Kidney epithelial cell (primary cell): Measurements from ENCODE around the gene LETM1. TPM values are rescaled to one million over a fixed set of nuclear protein-coding genes. Genes with fewer than 3 reads are reported as not detected.

ENCODE experiments used
- DNase-seq: peaks from one replicate; pipeline ENCODE4 v3.0.0-alpha.2; 2010; ENCODE audit warnings: low read depth
- H3K27me3 ChIP-seq: 2 replicates; pipeline ENCODE4 v1.6.0; 2011; ENCODE audit warnings: low read length; ENCODE audit not compliant: control insufficient read depth, insufficient read depth
- H3K36me3 ChIP-seq: 2 replicates; pipeline ENCODE4 v1.5.1; 2011; ENCODE audit warnings: low read length; ENCODE audit not compliant: control insufficient read depth, insufficient read depth
- H3K4me3 ChIP-seq: 2 replicates; pipeline ENCODE4 v1.5.1; 2011; ENCODE audit warnings: low read depth, mild to moderate bottlenecking, control low read depth, low read length
- CTCF ChIP-seq: IDR thresholded peaks from 2 replicates; pipeline ENCODE4 v1.5.1; 2011; ENCODE audit warnings: mild to moderate bottlenecking, moderate library complexity, low read length, control low read depth, inconsistent platforms; ENCODE audit not compliant: insufficient read depth, poor library complexity, severe bottlenecking
- total RNA-seq: library from RNA; depleted of rRNA; stranded (reverse); fragments of >200 nt; gene quantifications from 2 replicates; pipeline ENCODE4 v1.2.3, GENCODE V29; 2015

LETM1 gene
- total RNA-seq, 1 donor from 2014 or later: 41.5 TPM

GRCh38 chr4:1880332-1880731, 24.4 kb upstream of the LETM1 start:
- no peaks in the 10 kb centered on the region for H3K36me3 ChIP-seq
- DNase-seq: no peak
- no peaks in the 10 kb centered on the region for H3K27me3 ChIP-seq
- no peak for TF ChIP-seq CTCF
- H3K4me3 ChIP-seq: no peak overlapping the region

GRCh38 chr4:1879485-1879884, 23.5 kb upstream of the LETM1 start:
- Histone ChIP-seq H3K27me3 (no peaks in the 10 kb centered on the region), H3K36me3 (no peaks in the 10 kb centered on the region), H3K4me3 (no peak overlapping the region)
- DNase-seq: no peak
- no peak for TF ChIP-seq CTCF

- no peaks in the 10 kb centered on the region for H3K36me3 ChIP-seq
- TF ChIP-seq CTCF: no peak
- no peak for DNase-seq
- H3K4me3 ChIP-seq: no peak overlapping the region
- H3K27me3 ChIP-seq: no peaks in the 10 kb centered on the region
These were observed 18.2 kb upstream of the LETM1 start for GRCh38 chr4:1874201-1874600.

GRCh38 chr4:1873776-1874175, 17.8 kb upstream of the LETM1 start:
- DNase-seq: no peak
- Histone ChIP-seq H3K36me3 (no peaks in the 10 kb centered on the region), H3K4me3 (no peak overlapping the region), H3K27me3 (no peaks in the 10 kb centered on the region)
- no peak for TF ChIP-seq CTCF

- Histone ChIP-seq H3K27me3 (no peaks in the 10 kb centered on the region), H3K36me3 (no peaks in the 10 kb centered on the region), H3K4me3 (peak overlapping the region; percentile 90)
- no peak for DNase-seq
- TF ChIP-seq CTCF: no peak
These were observed 17.3 kb upstream of the LETM1 start for GRCh38 chr4:1873291-1873690.

- Histone ChIP-seq H3K27me3 (no peaks in the 10 kb centered on the region), H3K36me3 (no peaks in the 10 kb centered on the region), H3K4me3 (peak overlapping the region; percentile 90)
- DNase-seq: no peak
- TF ChIP-seq CTCF: no peak
These were observed 16.9 kb upstream of the LETM1 start for GRCh38 chr4:1872870-1873269.
